Endothelial cell of umbilical vein (primary cell): Measurements from ENCODE around the gene CCT5. TPM values are rescaled to one million over a fixed set of nuclear protein-coding genes. Genes with fewer than 3 reads are reported as not detected.

Experiments
- BruUV-seq: library from RNA; stranded (reverse); fragments of 400-500 nt; replicated peaks from 2 replicates; lab custom pipeline; 2021; lab: Mats Ljungman, UMichigan
- CTCF ChIA-PET: fragments of 300-600, 350-600 bp; sonication (Branson Sonifier 250); formaldehyde crosslinking; loops from one replicate; lab custom pipeline; 2021; ENCODE audit warnings: antibody characterized with exemption, inconsistent platforms; lab: Charles Lee
- POLR2A ChIA-PET: fragments of 300-600, 350-600 bp; sonication (Branson Sonifier 250); formaldehyde crosslinking; loops from one replicate; lab custom pipeline; 2021; ENCODE audit warnings: antibody characterized with exemption, inconsistent platforms; lab: Charles Lee
- DNase-seq: peaks from one replicate; pipeline ENCODE4 v3.0.0-alpha.2; 2011; ENCODE audit warnings: low read depth, low spot score
- FAIRE-seq: peaks from 2 replicates; lab custom pipeline; 2011; peaks lifted over from hg19 to GRCh38; lab: Jason Lieb, UNC
- H2AFZ ChIP-seq: 2 replicates; pipeline ENCODE4 v1.6.0; 2012; ENCODE audit warnings: low read depth, low read length, control low read depth, inconsistent platforms
- H3K27ac ChIP-seq: 2 replicates; pipeline ENCODE4 v1.5.1; 2011; ENCODE audit warnings: low read depth, mild to moderate bottlenecking, control low read depth, low read length, moderate library complexity; ENCODE audit not compliant: insufficient read depth
- H3K27me3 ChIP-seq, 2 experiments: 2 replicates each; pipeline versions ENCODE4 v1.6.0 to v1.6.1; 2011; ENCODE audit warnings: low read length in 2 of 2, mixed read lengths in 1 of 2; ENCODE audit not compliant: control insufficient read depth in 2 of 2, insufficient read depth in 2 of 2
- H3K36me3 ChIP-seq, 2 experiments: 2 replicates in 1 of 2; 3 replicates in 1 of 2; pipeline ENCODE4 v1.5.1; 2011; ENCODE audit warnings: low read length in 2 of 2, mild to moderate bottlenecking in 1 of 2, moderate library complexity in 1 of 2; ENCODE audit not compliant: control insufficient read depth in 2 of 2, insufficient read depth in 2 of 2; ENCODE audit errors: extremely low read depth in 1 of 2
- H3K4me1 ChIP-seq: 3 replicates; pipeline ENCODE4 v1.5.1; 2011; ENCODE audit warnings: mild to moderate bottlenecking, low read length; ENCODE audit not compliant: control insufficient read depth, insufficient read depth; ENCODE audit errors: extremely low read depth
- H3K4me2 ChIP-seq: 2 replicates; pipeline ENCODE4 v1.6.1; 2011; ENCODE audit warnings: low read length, control low read depth, mixed read lengths; ENCODE audit not compliant: insufficient read depth
- H3K4me3 ChIP-seq, 3 experiments: fragments of 200-600 bp in 1 of 3; sonication (generic), shearing (Covaris generic) in 1 of 3; replicated peaks in 1 of 3; 2 replicates each; pipeline ENCODE4 v1.5.1; 2011 to 2016; ENCODE audit warnings: control low read depth in 3 of 3, low read length in 3 of 3, mild to moderate bottlenecking in 2 of 3, inconsistent platforms in 1 of 3, low read depth in 1 of 3, moderate library complexity in 1 of 3; ENCODE audit not compliant: insufficient read depth in 1 of 3
- H3K79me2 ChIP-seq: 2 replicates; pipeline ENCODE4 v1.6.0; 2012; ENCODE audit warnings: low read length, inconsistent platforms; ENCODE audit not compliant: control insufficient read depth, insufficient read depth
- H3K9ac ChIP-seq: replicated peaks from 2 replicates; pipeline ENCODE3; 2011; ENCODE audit warnings: low read length, control low read depth; ENCODE audit not compliant: insufficient read depth; ENCODE audit errors: extremely low read depth
- H3K9me1 ChIP-seq: replicated peaks from 3 replicates; pipeline ENCODE4 v1.6.0; 2011; ENCODE audit warnings: mild to moderate bottlenecking, low read length; ENCODE audit not compliant: control insufficient read depth, insufficient read depth; ENCODE audit errors: extremely low read depth
- H3K9me3 ChIP-seq: replicated peaks from 2 replicates; pipeline ENCODE4 v1.5.1; 2012; ENCODE audit warnings: low read length, inconsistent platforms; ENCODE audit not compliant: control insufficient read depth, insufficient read depth
- H4K20me1 ChIP-seq: replicated peaks from 2 replicates; pipeline ENCODE3; 2011; ENCODE audit warnings: mild to moderate bottlenecking, low read length; ENCODE audit not compliant: control insufficient read depth, insufficient read depth; ENCODE audit errors: extremely low read depth
- EZH2 ChIP-seq: IDR thresholded peaks from 2 replicates; pipeline ENCODE4 v1.6.1; 2012; ENCODE audit warnings: borderline replicate concordance, low read depth, mild to moderate bottlenecking, moderate library complexity, low read length, inconsistent platforms; ENCODE audit not compliant: severe bottlenecking
- FOS ChIP-seq: IDR thresholded peaks from 2 replicates; pipeline ENCODE4 v1.6.1; 2011; ENCODE audit warnings: mild to moderate bottlenecking, low read length, moderate library complexity, borderline replicate concordance; ENCODE audit not compliant: insufficient read depth
- GATA2 ChIP-seq: IDR thresholded peaks from 2 replicates; pipeline ENCODE4 v1.7.0; 2011; ENCODE audit warnings: low read depth, mild to moderate bottlenecking, moderate library complexity, mixed read lengths, low read length; ENCODE audit not compliant: insufficient read length, insufficient read depth
- JUN ChIP-seq: IDR thresholded peaks from 2 replicates; pipeline ENCODE4 v1.6.1; 2011; ENCODE audit warnings: borderline replicate concordance, low read depth; ENCODE audit not compliant: insufficient read length, insufficient read depth
- MYC ChIP-seq: IDR thresholded peaks from one replicate; pipeline ENCODE4 v1.6.1; 2011; ENCODE audit warnings: mild to moderate bottlenecking, low read depth, low read length
- POLR2A ChIP-seq: IDR thresholded peaks from 2 replicates; pipeline ENCODE4 v1.6.1; 2012; ENCODE audit warnings: low read depth, mild to moderate bottlenecking, control low read depth, low read length
- POLR2AphosphoS5 ChIP-seq: IDR thresholded peaks from 2 replicates; pipeline ENCODE4 v1.6.1; 2012; ENCODE audit warnings: low read depth, mild to moderate bottlenecking, control low read depth, low read length, moderate library complexity; ENCODE audit not compliant: insufficient read depth
- dilution Hi-C: fragments of 300-500 bp; cut with MboI; formaldehyde crosslinking; loops from one replicate; pipeline ENCODE4 v1.15.0; 2019; ENCODE audit warnings: low sequenced_read_pairs; ENCODE audit not compliant: extremely low pct_ligation_motif_present
- intact Hi-C: fragments of 100-400 bp; cut with micrococcal nuclease; formaldehyde crosslinking; loops from one replicate; pipeline ENCODE4 v1.10.0; 2022
- polyA plus RNA-seq, 4 experiments: library from polyadenylated mRNA; depleted of rRNA in 3 of 4; stranded (reverse) in 3 of 4; unstranded in 1 of 4; fragments of >200 nt; gene quantifications; 2 replicates each; pipeline versions ENCODE4 v1.2.1 to v1.2.3, GENCODE V29; 2011 to 2012; ENCODE audit warnings: missing spikeins in 1 of 4
- total RNA-seq: library from RNA; stranded (reverse); gene quantifications from 2 replicates; pipeline ENCODE4 v1.2.3, GENCODE V29; 2021
- TF ChIP-seq, protein P1 (sequence below): IDR thresholded peaks from 2 replicates; pipeline ENCODE4 v1.6.1; 2011; ENCODE audit not compliant: insufficient read depth, insufficient read length
- TF ChIP-seq, protein P2 (sequence below), 2 donors: IDR thresholded peaks; 1 replicate in 1 of 2; 2 replicates in 1 of 2; pipeline ENCODE4 v1.5.1; 2011; ENCODE audit warnings: low read length in 2 of 2, mild to moderate bottlenecking in 2 of 2, moderate library complexity in 2 of 2, control low read depth in 1 of 2, inconsistent platforms in 1 of 2, low read depth in 1 of 2; ENCODE audit not compliant: insufficient read depth in 1 of 2; ENCODE audit errors: extremely low read depth in 1 of 2

CCT5 gene
- total and polyA plus RNA-seq, 2 donors (not counting 3 experiments of a cell fraction or from before 2014, with no cell fraction given): 323 to 386 TPM

DNA sequence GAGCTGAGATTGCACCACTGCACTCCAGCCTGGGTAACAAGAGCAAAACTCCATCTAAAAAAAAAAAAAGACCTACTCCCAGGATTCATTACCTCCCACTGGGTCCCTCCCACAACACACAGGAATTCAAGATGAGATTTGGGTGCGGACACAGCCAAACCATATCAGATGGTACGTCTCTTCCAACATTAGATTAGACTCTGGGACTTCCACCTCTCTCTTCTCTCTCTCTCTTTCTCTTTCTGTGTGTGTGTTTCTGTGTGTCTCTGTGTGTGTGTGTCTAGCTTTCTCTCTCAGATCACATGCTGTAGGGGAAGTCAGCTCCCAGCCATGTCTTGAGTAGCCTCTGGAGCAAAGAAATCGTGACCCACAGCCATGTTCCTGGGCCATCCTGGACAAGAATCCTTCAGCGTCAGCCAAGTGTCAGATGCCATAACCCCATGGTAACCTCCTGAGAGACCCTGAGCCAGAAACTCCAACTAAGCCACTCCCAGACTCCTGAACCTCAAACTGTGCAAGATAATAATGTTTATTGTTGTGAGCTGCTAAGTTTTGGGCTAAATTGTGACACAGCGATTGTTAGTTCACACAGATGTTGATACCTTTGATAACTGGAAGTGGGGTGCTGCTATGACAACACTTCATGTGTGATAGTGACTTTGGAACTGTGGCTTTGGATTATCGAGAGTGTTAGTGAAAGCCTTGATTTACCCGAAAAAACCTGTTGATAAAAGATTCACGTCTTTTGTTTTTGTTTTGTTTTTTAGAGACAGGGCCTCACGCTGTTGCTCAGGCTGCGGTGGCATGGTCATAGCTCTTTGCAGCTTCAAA, 61.7 kb downstream of the CCT5 start:
- no TSS peak for BruUV-seq
- H2AFZ ChIP-seq: no peak overlapping the region
- H3K4me2 ChIP-seq: no peak overlapping the region
- H4K20me1 ChIP-seq: no peaks in the 10 kb centered on the region
- no peaks in the 10 kb centered on the region for H3K9me1 ChIP-seq
- H3K4me1 ChIP-seq: peaks cover 2% of the 10 kb centered on the region
- no peaks in the 10 kb centered on the region for H3K79me2 ChIP-seq
- ChIA-PET POLR2A (no interaction called here), CTCF (interaction anchor here (1.1 kb wide), 1 partner anchor 14 kb away, joined by 3 read pairs; no protein-coding TSS in a partner anchor)
- DNase-seq (no peak), FAIRE-seq (no peak)
- H3K27me3 ChIP-seq: no peaks in the 10 kb centered on the region
- H3K36me3 ChIP-seq: no peaks in the 10 kb centered on the region
- intact Hi-C loops (no loop called here), dilution Hi-C loops (no loop called here)
- no peak overlapping the region for H3K9ac ChIP-seq
- H3K4me3 ChIP-seq: no peak overlapping the region
- no peak overlapping the region for H3K27ac ChIP-seq
- no peaks in the 10 kb centered on the region for H3K9me3 ChIP-seq
- TF ChIP-seq POLR2AphosphoS5: no peak
- TF ChIP-seq POLR2A: no peak
- TF ChIP-seq FOS: no peak
- no peak for TF ChIP-seq JUN
- TF ChIP-seq MYC: no peak
- TF ChIP-seq, protein P1, sequence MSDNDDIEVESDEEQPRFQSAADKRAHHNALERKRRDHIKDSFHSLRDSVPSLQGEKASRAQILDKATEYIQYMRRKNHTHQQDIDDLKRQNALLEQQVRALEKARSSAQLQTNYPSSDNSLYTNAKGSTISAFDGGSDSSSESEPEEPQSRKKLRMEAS: no peak
- TF ChIP-seq, protein P2, sequence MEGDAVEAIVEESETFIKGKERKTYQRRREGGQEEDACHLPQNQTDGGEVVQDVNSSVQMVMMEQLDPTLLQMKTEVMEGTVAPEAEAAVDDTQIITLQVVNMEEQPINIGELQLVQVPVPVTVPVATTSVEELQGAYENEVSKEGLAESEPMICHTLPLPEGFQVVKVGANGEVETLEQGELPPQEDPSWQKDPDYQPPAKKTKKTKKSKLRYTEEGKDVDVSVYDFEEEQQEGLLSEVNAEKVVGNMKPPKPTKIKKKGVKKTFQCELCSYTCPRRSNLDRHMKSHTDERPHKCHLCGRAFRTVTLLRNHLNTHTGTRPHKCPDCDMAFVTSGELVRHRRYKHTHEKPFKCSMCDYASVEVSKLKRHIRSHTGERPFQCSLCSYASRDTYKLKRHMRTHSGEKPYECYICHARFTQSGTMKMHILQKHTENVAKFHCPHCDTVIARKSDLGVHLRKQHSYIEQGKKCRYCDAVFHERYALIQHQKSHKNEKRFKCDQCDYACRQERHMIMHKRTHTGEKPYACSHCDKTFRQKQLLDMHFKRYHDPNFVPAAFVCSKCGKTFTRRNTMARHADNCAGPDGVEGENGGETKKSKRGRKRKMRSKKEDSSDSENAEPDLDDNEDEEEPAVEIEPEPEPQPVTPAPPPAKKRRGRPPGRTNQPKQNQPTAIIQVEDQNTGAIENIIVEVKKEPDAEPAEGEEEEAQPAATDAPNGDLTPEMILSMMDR (IDR thresholded peaks at IDR 0.05; ENCODE audit: extremely low read depth in 1 of 2, insufficient read depth in 1 of 2, low read depth in 1 of 2, low read length in 2 of 2): no peak
- TF ChIP-seq EZH2: no peak
- TF ChIP-seq GATA2: no peak
